ENCODE data around the gene UST.
"Not testable (repeated sequence)": the region's sequence is repeated elsewhere in the genome, so short reads cannot be mapped to it uniquely, and the experiment has no call there.

Gene UST

DNA sequence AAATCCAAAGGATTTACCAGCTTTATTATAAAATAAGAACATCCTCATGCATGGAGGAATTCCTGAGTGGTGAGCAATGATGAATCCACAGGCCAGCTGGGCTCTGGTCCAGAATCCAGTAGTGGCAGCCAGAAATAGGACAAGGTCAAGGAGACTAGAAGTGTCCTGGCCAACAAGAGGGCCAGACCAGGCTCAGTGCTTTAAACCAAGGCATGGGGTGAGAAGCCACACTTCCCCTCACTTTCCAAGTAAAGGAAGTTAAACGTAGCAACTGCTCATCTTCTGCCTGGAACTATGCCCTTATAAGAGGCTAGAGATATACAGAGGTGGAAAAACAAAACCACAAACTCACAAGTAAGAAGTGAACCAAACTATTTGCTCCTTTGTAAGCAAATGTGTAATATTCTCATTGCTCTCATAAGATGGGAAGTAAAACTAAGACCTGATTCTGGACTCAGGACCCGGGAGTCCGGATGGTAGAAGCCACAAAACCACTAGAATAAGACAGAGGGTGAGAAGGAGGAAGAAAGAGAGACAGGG lies 253.2 kb downstream of the UST start:
- DNase-seq (ENCODE audit: low read depth in 1 of 2, low spot score in 1 of 2), result no peak

DNA sequence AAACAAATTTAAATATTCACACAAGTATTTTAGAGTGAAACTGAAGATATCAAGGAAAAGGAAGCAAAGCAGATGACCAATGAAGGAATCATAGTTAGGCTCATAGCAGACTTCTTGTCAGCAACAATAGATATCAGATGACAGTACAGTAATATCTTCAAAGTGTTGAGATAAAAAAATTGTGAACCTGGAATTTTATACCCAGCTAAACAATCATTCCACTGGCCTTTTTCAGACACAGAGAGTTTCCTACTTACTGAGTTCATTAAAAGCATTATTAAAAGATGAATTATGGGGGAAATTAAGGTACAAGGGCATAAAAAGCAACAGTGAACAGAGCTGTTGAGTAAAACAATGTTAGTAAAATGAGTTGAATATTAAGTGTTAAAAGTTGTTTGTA lies 254.6 kb downstream of the UST start:
- DNase-seq (ENCODE audit: low read depth in 1 of 2, low spot score in 1 of 2), result no peak

- DNase-seq (ENCODE audit: low read depth in 1 of 2, low spot score in 1 of 2), result no peak
Measured at GRCh38 chr6:149003560-149003959, 256.7 kb downstream of the UST start.

- DNase-seq (ENCODE audit: low read depth in 1 of 2, low spot score in 1 of 2), result no peak
Measured at GRCh38 chr6:149004664-149005063, 257.8 kb downstream of the UST start.

DNA sequence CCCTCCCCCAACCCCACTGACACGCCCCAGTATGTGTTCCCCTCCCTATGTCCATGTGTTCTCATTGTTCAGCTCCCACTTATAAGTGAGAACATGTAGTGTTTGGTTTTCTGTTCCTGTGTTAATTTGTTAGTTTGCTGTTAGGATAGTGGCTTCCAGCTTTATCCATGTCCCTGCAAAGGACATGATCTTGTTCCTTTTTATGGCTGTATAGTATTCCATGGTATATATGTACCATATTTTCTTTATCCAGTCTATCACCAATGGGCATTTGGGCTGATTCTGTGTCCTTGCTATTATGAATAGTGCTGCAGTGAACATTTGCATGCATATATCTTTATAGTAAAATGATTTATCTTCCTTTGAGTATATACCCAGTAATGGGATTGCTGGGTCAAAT lies 259.4 kb downstream of the UST start:
- DNase-seq (ENCODE audit: low read depth in 1 of 2, low spot score in 1 of 2), result not testable (repeated sequence)

DNA sequence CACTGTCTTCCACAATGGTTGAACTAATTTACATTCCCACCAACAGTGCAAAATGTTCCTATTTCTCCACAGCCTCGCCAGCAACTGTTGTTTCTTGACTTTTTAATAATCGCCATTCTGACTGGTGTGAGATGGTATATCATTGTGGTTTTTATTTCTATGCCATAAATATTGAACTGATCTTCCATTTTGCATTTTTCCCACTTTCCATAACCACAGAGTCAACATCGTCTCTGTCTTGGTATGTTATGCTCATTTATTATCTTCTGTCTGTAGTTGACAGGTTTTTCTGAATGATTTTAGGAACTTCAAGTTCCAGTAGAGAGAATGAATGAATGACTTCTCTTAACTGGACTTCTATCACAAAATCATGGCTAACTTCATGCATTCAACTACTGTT lies 259.8 kb downstream of the UST start:
- DNase-seq (ENCODE audit: low read depth in 1 of 2, low spot score in 1 of 2), result no peak

DNA sequence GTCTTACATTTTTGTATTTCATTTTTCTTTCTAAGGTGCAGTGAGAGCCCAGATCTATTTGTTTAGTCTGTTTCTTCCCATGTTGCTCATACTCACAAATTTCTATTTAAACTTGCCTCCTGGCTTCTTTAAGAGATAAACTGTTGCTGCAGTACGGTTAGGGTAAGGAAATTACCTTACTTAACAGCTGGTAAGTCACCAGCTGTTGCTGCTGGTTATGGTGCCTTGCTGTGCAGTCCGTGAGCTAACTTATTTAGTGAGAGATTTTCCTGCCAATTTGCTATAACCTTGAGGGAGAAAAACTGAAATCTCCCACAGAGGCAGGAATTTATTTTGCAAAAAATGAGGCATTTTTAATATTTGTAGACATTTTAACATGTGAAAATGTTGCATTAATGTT lies 261.0 kb downstream of the UST start:
- no peak for DNase-seq (ENCODE audit: low read depth in 1 of 2, low spot score in 1 of 2)

- DNase-seq (ENCODE audit: low read depth in 1 of 2, low spot score in 1 of 2), result no peak
Measured at GRCh38 chr6:149008741-149009140, 261.9 kb downstream of the UST start.

GRCh38 chr6:149012040-149012545 lies 265.3 kb downstream of the UST start:
- DNase-seq (ENCODE audit: low read depth in 1 of 2, low spot score in 1 of 2), result no peak

DNA sequence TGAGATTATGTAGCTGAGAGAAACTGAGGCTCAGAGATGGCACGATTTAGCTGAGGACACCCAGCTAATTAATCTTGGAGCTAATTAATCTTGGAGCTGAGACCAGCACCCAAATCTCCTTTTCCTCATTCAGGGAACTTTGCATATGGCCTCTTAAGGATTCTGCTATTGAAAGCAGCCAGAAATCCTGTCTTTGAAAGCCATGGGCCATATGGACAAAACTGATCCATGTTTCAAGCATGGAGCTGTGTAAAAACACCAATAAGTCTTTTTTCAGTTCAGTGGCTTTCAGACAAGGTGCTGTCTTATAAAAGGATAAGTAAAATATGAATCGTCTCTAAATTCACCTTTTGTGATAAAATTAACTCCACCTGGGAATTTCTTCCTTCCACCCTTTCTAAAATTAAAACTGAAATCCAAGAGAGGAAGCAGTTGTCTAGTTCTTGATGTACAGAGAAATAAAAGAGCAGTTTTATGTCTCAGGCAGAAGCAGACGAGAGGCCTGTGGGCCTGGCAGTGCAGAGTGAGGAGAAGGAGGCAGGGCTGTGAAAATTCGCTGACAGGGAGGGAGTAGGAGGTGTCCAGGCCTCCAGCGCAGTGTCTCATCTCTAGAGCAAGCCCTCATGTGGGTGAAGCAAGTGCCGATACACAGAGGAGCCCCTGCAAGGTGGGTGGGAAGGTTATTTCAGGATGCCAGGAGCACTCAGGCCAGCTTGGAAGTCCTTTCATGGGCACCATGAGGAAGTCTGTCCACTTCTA lies 266.9 kb downstream of the UST start:
- no peak for DNase-seq (ENCODE audit: low read depth in 1 of 2, low spot score in 1 of 2)

DNA sequence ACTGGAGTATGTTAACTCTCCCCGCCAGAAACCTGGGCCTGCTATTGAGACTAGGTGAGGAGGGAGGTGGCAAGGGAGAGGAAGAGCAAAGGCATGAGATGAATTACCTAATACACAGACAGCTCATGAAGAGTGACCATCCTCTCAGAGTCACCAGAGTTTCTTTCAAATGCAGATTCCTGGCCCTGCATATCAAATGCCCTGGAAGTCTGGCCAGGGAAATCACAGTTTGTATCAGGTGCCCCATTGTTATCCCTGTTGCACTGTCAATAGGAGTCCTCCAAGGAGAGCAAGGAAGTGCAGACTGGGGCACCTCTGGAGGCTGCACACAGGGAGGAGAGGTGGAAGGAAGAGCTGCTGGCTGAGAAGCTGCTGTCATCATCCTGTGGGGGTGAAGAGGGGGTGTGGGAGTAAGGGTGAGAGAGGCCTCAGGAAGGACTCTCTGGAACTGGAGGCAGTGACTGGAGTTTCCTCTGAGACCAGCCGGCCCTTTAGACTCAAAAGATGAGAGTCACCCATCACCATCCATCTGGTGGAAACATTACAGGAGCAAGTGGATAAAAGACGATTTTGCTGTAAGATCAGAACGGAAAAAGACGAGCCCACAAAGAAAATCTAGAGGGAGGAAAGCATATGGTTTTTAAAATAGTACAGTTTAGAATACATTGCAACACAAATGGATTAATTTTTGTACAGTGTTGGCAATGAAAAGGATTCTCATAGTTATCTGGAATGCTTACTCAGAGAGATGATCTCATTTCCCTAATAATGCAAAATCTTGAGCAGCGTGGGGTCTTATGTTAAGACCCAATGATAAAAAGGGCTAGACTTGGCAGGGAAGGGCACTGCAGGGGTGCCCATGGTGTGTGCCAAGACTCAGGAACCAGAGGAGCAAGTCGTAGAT lies 268.1 kb downstream of the UST start:
- no peak for DNase-seq (ENCODE audit: low read depth in 1 of 2, low spot score in 1 of 2)

GRCh38 chr6:149015535-149016525 lies 269.0 kb downstream of the UST start:
- no peak for DNase-seq (ENCODE audit: low read depth in 1 of 2, low spot score in 1 of 2)

GRCh38 chr6:149016716-149017115 lies 269.9 kb downstream of the UST start:
- DNase-seq (ENCODE audit: low read depth in 1 of 2, low spot score in 1 of 2), result no peak

DNA sequence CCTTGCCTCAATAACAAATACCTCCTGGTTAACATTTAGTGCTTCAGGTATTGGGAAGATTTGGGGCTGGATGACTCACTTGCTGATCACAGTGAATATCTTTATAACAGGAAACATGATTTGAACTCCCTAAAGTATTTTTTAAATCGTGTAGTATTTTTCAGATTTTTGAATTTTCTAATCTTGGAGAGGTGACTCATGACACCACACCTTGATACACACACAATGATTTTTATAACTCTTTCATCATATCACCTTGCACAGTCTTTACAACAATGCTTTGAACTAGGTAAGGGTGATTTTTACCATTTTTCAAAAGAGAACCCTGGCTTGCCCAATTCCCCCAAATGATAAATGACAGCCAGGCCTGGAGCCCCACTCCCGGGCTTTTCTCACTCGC lies 273.5 kb downstream of the UST start:
- no peak for DNase-seq (ENCODE audit: low read depth in 1 of 2, low spot score in 1 of 2)

- no peak for DNase-seq (ENCODE audit: low read depth in 1 of 2, low spot score in 1 of 2)
Measured at GRCh38 chr6:149024361-149024760, 277.5 kb downstream of the UST start.

DNA sequence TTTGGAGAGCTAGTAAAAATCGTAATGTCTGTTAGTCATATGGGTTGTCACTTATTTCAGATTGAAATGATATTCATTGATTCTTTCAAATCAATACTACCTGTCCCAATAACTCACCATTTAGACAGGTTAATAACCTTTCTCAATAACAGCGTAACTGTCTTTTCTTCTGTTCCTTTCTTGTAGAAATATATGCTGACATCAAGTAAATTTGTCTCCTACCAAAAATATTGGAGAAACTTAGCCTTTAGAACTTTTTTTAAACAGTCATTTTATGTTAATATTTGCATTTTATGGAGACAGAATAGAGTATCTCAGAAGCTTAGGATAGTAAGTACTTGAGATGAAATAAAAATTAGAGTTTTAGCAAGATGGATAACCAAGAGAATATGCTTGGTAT lies 278.2 kb downstream of the UST start:
- DNase-seq (ENCODE audit: low read depth in 1 of 2, low spot score in 1 of 2), result no peak

DNA sequence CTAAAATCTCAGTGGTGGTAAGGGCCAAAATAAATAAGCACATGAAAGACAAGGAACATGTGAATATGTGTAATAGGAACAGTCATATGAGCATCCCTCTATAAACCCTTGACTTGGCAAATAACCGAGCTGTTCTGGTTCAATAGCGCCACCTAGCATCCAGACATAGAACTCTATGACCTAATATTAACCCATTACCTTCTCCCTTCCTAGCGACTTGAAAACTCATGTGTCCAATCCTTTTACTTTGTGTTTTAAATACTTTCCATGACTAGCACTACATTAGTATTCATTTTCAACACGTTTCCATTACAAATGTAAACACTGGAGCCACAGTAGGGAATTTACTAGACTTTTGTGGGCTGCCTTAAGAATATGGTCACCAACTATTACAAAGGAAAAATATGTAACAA lies 279.7 kb downstream of the UST start:
- no peak for DNase-seq (ENCODE audit: low read depth in 1 of 2, low spot score in 1 of 2)

DNA sequence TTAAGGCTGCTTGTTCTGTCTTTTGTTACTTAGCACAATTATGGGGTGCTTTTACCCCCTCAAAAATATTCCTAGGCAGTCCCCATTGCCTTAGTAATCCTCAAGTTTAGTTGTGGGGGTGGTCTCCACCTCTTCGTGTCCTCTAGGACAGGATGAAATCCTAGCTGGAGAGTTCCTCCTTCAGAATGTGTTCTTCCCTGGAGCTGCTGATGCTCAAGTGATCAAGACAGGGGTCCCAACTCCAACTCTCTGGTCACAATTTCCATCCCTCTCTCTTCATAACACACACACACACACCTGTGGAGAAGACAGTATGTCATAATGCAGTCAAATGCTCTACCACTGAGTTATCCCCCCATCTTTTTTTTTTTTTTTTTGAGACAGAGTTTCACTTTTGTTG lies 280.7 kb downstream of the UST start:
- no peak for DNase-seq (ENCODE audit: low read depth in 1 of 2, low spot score in 1 of 2)

- peak in 1 of 2 donors; percentile 78 for DNase-seq (ENCODE audit: low read depth in 1 of 2, low spot score in 1 of 2)
Measured at GRCh38 chr6:149028767-149029405, 282.1 kb downstream of the UST start.

DNA sequence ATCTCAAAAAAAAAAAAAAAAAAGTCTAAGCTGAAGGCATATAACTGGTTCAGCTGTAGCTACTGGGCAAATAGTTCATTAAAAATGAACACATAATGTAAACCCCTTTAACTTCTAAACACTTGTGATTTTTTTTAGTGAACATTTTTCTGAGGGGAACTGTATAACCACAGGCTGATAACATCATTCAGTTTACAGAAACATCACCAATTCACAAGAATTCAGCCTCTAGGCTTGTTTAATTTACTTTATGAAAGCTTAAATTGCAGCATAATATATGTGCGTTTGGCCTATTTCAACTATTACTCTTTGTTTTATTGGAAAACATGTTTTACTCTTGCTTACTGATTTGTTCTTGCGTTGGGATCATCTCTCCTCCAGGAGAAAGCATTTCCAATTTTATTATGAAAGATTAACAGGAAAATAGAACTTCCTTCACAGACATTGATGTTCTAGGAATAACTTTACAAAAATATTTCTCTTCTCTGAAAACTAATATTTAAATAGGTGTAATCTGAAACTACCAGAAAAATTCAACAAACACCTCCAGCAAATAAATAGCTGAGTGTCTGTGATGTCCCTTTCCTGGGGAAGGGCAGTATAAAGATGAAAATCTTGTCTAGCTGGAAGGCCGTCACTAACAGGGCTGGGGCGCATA lies 284.5 kb downstream of the UST start:
- no peak for DNase-seq (ENCODE audit: low read depth in 1 of 2, low spot score in 1 of 2)
